GM23248 (cell line): ENCODE results near the gene FOSL2. TPM values are rescaled to one million over a fixed set of nuclear protein-coding genes. Genes with fewer than 3 reads are reported as not detected.

Experiments
- DNase-seq: peaks from one replicate; pipeline ENCODE4 v3.0.0-alpha.2; 2015
- H2AFZ ChIP-seq: fragments of 200-600 bp; sonication (generic); 2 replicates; pipeline ENCODE4 v1.6.1; 2016; ENCODE audit warnings: antibody characterized with exemption
- H3F3A ChIP-seq: fragments of 200-600 bp; sonication (generic); 2 replicates; pipeline ENCODE4 v1.6.1; 2016; ENCODE audit warnings: mild to moderate bottlenecking, antibody characterized with exemption, mixed run types; ENCODE audit not compliant: insufficient read depth
- H3K27ac ChIP-seq: fragments of 200-600 bp; sonication (generic); 2 replicates; pipeline ENCODE4 v1.5.1; 2016; ENCODE audit warnings: mild to moderate bottlenecking
- H3K27me3 ChIP-seq: fragments of 200-600 bp; sonication (generic); replicated peaks from 2 replicates; pipeline ENCODE4 v1.6.1; 2016; ENCODE audit warnings: mild to moderate bottlenecking; ENCODE audit not compliant: insufficient read depth
- H3K36me3 ChIP-seq: fragments of 200-600 bp; sonication (generic); 2 replicates; pipeline ENCODE4 v1.6.1; 2016; ENCODE audit warnings: low read depth, mild to moderate bottlenecking
- H3K4me1 ChIP-seq: fragments of 200-600 bp; sonication (generic); 2 replicates; pipeline ENCODE4 v1.6.1; 2016; ENCODE audit warnings: mild to moderate bottlenecking; ENCODE audit not compliant: insufficient read depth
- H3K4me2 ChIP-seq: fragments of 200-600 bp; sonication (generic); one replicate; pipeline ENCODE4 v1.6.1; 2016; ENCODE audit warnings: mild to moderate bottlenecking; ENCODE audit not compliant: unreplicated experiment
- H3K4me3 ChIP-seq: fragments of 200-600 bp; sonication (generic); 2 replicates; pipeline ENCODE4 v1.5.1; 2016; ENCODE audit warnings: mild to moderate bottlenecking
- H3K79me2 ChIP-seq: fragments of 200-600 bp; sonication (generic); 2 replicates; pipeline ENCODE4 v1.6.1; 2016; ENCODE audit warnings: mild to moderate bottlenecking; ENCODE audit not compliant: insufficient read depth
- H3K9ac ChIP-seq: fragments of 200-600 bp; sonication (generic); 2 replicates; pipeline ENCODE4 v1.6.1; 2016; ENCODE audit warnings: mild to moderate bottlenecking
- H3K9me2 ChIP-seq: fragments of 200-600 bp; sonication (generic); 2 replicates; pipeline ENCODE4 v1.6.1; 2016; ENCODE audit warnings: mixed run types, mild to moderate bottlenecking, moderate library complexity; ENCODE audit not compliant: insufficient read depth
- H3K9me3 ChIP-seq: fragments of 200-600 bp; sonication (generic); one replicate; pipeline ENCODE4 v1.6.1; 2017; ENCODE audit warnings: low read depth
- H4K20me1 ChIP-seq: fragments of 200-600 bp; sonication (generic); 2 replicates; pipeline ENCODE4 v1.6.0; 2016; ENCODE audit not compliant: insufficient read depth
- EZH2 ChIP-seq: fragments of 200-600 bp; sonication (generic); IDR thresholded peaks from 2 replicates; pipeline ENCODE4 v1.6.1; 2018; ENCODE audit warnings: antibody characterized with exemption, mild to moderate bottlenecking; ENCODE audit not compliant: insufficient read depth, poor library complexity, severe bottlenecking
- EZH2phosphoT487 ChIP-seq: fragments of 200-600 bp; sonication (generic); IDR thresholded peaks from 2 replicates; pipeline ENCODE4 v1.6.1; 2018; ENCODE audit warnings: antibody characterized with exemption, moderate library complexity, mild to moderate bottlenecking, low read depth; ENCODE audit not compliant: insufficient read depth
- WGBS, 2 experiments: methylation state at CpG; one replicate each; pipeline ENCODE4 v1.1.6; 2015 to 2017; ENCODE audit warnings: low lambda C conversion rate in 2 of 2, low coverage in 1 of 2; ENCODE audit errors: missing lambda C conversion rate in 2 of 2; 5-methylcytosine and 5-hydroxymethylcytosine counted together
- in situ Hi-C: fragments of 300-500 bp; cut with MboI; formaldehyde crosslinking; loops from 2 replicates; pipeline ENCODE4 v1.15.0; 2020
- polyA plus RNA-seq: library from polyadenylated mRNA; unstranded; fragments of >200 nt; fragmentation: Nextera tagmentation; extraction: Ambion mirVana; gene quantifications from 2 replicates; pipeline ENCODE4 v1.2.1, GENCODE V29; 2016
- total RNA-seq: library from RNA; depleted of rRNA; stranded (reverse); fragments of >200 nt; shearing (Covaris generic); gene quantifications from 2 replicates; pipeline ENCODE4 v1.2.3, GENCODE V29; 2014

The FOSL2 gene
- total and polyA plus RNA-seq, 2 experiments from 2014 or later = 42.4 to 78.0 TPM

DNA sequence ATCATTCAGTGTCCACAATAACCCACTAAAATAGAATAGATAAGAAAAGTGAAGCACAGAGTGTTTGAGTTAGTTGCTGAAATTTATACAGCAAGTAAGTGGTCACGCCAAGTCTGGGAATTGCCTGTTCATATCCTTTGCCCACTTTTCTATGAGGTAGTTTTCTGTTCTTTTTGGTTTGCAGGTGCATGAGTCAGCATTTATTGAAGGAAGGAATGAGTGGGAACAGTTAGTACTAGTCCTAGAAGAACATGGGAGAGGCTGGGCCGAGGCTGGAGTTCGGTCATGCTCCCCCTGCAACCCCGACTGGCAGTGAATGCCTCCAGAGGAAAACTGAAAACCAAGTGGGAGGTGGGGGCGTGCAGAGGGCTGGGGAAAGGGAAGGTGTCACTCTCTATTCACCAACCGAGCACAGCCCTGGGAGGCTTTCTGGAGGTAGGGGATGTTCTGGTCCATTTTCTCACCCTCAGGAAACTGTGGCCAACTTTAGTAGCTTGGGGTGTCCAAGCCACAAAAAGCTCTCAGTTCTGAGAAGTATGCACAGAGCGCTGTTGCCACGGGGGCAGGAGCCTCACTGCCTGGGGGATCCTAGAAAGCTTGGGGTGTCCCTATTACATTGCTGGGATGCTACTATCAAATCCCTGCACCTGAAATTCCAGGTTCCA lies 41.4 kb downstream of the FOSL2 start:
- no peak overlapping the region for H3K4me3 ChIP-seq
- no peaks in the 10 kb centered on the region for H3F3A ChIP-seq
- H3K27ac ChIP-seq = no peak overlapping the region
- WGBS, 2 experiments = 82 to 88% methylated on average over 8 of the region's 8 CpGs
- no peaks in the 10 kb centered on the region for H3K36me3 ChIP-seq
- H4K20me1 ChIP-seq = no peaks in the 10 kb centered on the region
- no peaks in the 10 kb centered on the region for H3K79me2 ChIP-seq
- no peak overlapping the region for H2AFZ ChIP-seq
- in situ Hi-C loops = no loop called here
- DNase-seq = no peak
- H3K9me3 ChIP-seq = no peaks in the 10 kb centered on the region
- H3K4me2 ChIP-seq = no peak overlapping the region
- H3K9ac ChIP-seq = no peak overlapping the region
- TF ChIP-seq EZH2 (no peak), EZH2phosphoT487 (no peak)
- H3K4me1 ChIP-seq = 0 out of 2 replicates have a peak, but pooled peaks cover 3% of the 10 kb centered on the region
- no peaks in the 10 kb centered on the region for H3K9me2 ChIP-seq
- no peaks in the 10 kb centered on the region for H3K27me3 ChIP-seq

DNA sequence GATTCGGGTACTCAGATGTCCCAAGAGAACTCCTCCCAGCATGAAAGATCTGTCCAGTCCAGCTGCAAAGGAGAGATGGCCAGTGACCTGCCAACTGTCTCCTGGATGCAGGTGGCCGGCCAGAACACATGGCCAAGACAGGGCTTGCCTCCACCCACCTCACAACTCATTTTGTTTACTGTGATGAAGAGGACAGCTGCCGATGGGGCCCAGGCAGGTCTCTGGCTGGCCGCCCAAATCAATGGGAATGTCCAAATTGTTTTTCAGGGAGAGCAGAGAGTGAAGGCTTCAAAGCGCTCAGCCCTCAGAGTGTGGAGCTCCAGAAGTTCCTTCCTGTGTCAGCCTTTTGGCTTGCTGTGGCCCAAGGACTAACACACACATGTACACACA lies 41.9 kb downstream of the FOSL2 start:
- DNase-seq = no peak
- H3K79me2 ChIP-seq = no peaks in the 10 kb centered on the region
- no peaks in the 10 kb centered on the region for H3K27me3 ChIP-seq
- no peak overlapping the region for H2AFZ ChIP-seq
- H3K4me1 ChIP-seq = 0 out of 2 replicates have a peak, but pooled peaks cover 3% of the 10 kb centered on the region
- WGBS, 2 experiments = 61 to 69% methylated on average over 5 of the region's 5 CpGs
- no peak overlapping the region for H3K4me2 ChIP-seq
- in situ Hi-C loops = no loop called here
- TF ChIP-seq EZH2phosphoT487 = no peak
- H3F3A ChIP-seq = no peaks in the 10 kb centered on the region
- H4K20me1 ChIP-seq = no peaks in the 10 kb centered on the region
- H3K27ac ChIP-seq = no peak overlapping the region
- no peak overlapping the region for H3K9ac ChIP-seq
- no peak overlapping the region for H3K4me3 ChIP-seq
- H3K9me2 ChIP-seq = no peaks in the 10 kb centered on the region
- H3K9me3 ChIP-seq = no peaks in the 10 kb centered on the region
- no peaks in the 10 kb centered on the region for H3K36me3 ChIP-seq

DNA sequence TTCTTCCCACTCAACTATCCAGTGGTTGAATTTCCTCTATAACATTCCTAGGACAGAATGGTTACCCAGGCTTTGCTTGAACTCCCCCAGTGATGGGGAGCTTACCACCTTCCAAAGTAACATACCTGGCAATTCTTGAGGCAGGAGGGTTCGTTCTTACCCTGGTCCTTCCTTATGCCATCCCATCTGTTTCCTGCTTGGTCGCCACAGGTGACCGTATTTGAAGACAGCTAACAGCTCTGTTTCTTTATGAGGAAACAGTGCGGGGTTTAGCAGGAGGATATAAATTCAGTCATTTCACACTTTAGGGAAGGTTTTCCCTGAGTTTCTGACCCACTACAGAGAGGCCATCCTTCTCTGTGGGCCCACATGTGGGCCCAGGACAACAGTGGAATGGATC lies 42.6 kb downstream of the FOSL2 start:
- Histone ChIP-seq H3K9ac (no peak overlapping the region), H3K4me1 (0 out of 2 replicates have a peak, but pooled peaks cover 3% of the 10 kb centered on the region), H3K9me2 (no peaks in the 10 kb centered on the region), H3K36me3 (no peaks in the 10 kb centered on the region), H3K27ac (no peak overlapping the region), H3K27me3 (no peaks in the 10 kb centered on the region), H3F3A (no peaks in the 10 kb centered on the region), H3K4me2 (no peak overlapping the region), H4K20me1 (no peaks in the 10 kb centered on the region), H2AFZ (no peak overlapping the region), H3K9me3 (no peaks in the 10 kb centered on the region), H3K79me2 (no peaks in the 10 kb centered on the region), H3K4me3 (no peak overlapping the region)
- TF ChIP-seq EZH2 = no peak
- no peak for TF ChIP-seq EZH2phosphoT487
- 96 to 99% methylated on average over 4 of the region's 4 CpGs for WGBS, 2 experiments
- DNase-seq = no peak
- in situ Hi-C loops = no loop called here

DNA sequence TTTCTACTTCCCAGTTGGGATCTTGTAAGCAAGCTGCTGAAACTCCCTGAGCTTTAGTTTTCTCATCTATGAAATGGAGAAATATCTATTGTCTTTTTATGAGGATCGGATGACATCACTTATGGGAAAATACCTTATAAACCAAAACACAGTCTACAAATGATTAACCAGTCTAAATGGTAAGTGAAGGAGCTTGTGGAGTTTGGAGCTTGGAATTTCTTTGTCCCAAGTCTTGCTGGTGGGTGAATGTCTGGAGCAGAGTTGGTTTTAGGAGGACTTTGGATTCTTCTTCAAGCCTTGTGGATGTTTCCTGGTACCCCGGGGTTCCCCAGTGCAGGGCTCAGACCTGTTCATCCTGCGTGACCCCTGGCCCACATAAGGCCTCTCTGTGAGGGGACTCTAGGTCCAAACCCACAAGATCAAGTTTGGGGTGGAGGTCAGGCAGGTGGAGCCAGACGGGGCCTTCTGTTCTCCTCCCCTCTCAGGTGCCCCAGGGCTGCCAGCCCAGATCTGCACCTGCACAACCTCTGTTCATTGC lies 43.2 kb downstream of the FOSL2 start:
- H2AFZ ChIP-seq = no peak overlapping the region
- TF ChIP-seq EZH2 (no peak), EZH2phosphoT487 (no peak)
- H3K9me3 ChIP-seq = no peaks in the 10 kb centered on the region
- no peaks in the 10 kb centered on the region for H3K79me2 ChIP-seq
- H3K4me1 ChIP-seq = 0 out of 2 replicates have a peak, but pooled peaks cover 3% of the 10 kb centered on the region
- in situ Hi-C loops = no loop called here
- no peak overlapping the region for H3K9ac ChIP-seq
- H3K27ac ChIP-seq = no peak overlapping the region
- H3K4me3 ChIP-seq = no peak overlapping the region
- H3K9me2 ChIP-seq = no peaks in the 10 kb centered on the region
- H3F3A ChIP-seq = no peaks in the 10 kb centered on the region
- DNase-seq = no peak
- no peak overlapping the region for H3K4me2 ChIP-seq
- no peaks in the 10 kb centered on the region for H4K20me1 ChIP-seq
- H3K27me3 ChIP-seq = no peaks in the 10 kb centered on the region
- 92 to 96% methylated on average over 3 to 4 of the region's 4 CpGs for WGBS, 2 experiments
- no peaks in the 10 kb centered on the region for H3K36me3 ChIP-seq
